Stimulated activated CD4-positive, alpha-beta T cell treated with anti-CD3 and anti-CD28 coated beads, Interleukin-1b, Interleukin-23, amount 100 ng/mL, for 1 hour (primary cell): ENCODE measurements around the gene PHC1.
A peak's percentile ranks its signal among the peaks of the same experiment; 100 is the strongest.
"Not testable (repeated sequence)": the region's sequence is repeated elsewhere in the genome, so short reads cannot be mapped to it uniquely, and the experiment has no call there.

Experiments
- DNase-seq, 2 donors: peaks; one replicate each; pipeline ENCODE4 v3.0.0-alpha.2; 2020; ENCODE audit warnings: low read depth in 2 of 2

Gene PHC1

GRCh38 chr12:8911606-8912268 lies 2.6 kb upstream of the PHC1 start:
- DNase-seq: no peak

GRCh38 chr12:8912914-8913313 lies 1.4 kb upstream of the PHC1 start:
- DNase-seq: no peak

- DNase-seq: no peak
Observed at GRCh38 chr12:8913702-8914032, 642 bp upstream of the PHC1 start.

- peak; percentile 20 to 21 for DNase-seq
Observed at GRCh38 chr12:8914716-8915526, 612 bp downstream of the PHC1 start.

- DNase-seq: no peak
Observed at GRCh38 chr12:8916154-8916553, 1.8 kb downstream of the PHC1 start.

- no peak for DNase-seq
Observed at GRCh38 chr12:8917031-8917430, 2.7 kb downstream of the PHC1 start.

- no peak for DNase-seq
Observed at GRCh38 chr12:8917751-8918150, 3.4 kb downstream of the PHC1 start.

- not testable (repeated sequence) for DNase-seq
Observed at GRCh38 chr12:8919643-8920042, 5.3 kb downstream of the PHC1 start.

- DNase-seq: no peak
Observed at GRCh38 chr12:8922544-8922943, 8.2 kb downstream of the PHC1 start.

GRCh38 chr12:8930655-8931323 lies 16.5 kb downstream of the PHC1 start:
- not testable (repeated sequence) for DNase-seq

- not testable (repeated sequence) for DNase-seq
Observed at GRCh38 chr12:8932464-8932863, 18.2 kb downstream of the PHC1 start.

GRCh38 chr12:8934080-8934479 lies 19.8 kb downstream of the PHC1 start:
- DNase-seq: not testable (repeated sequence)

- DNase-seq: no peak
Observed at GRCh38 chr12:8936735-8937134, 22.4 kb downstream of the PHC1 start.

GRCh38 chr12:8937842-8938442 lies 23.6 kb downstream of the PHC1 start:
- not testable (repeated sequence) for DNase-seq

- DNase-seq: no peak
Observed at GRCh38 chr12:8941691-8942478, 27.6 kb downstream of the PHC1 start.

GRCh38 chr12:8943565-8944186 lies 29.4 kb downstream of the PHC1 start:
- no peak for DNase-seq

- no peak for DNase-seq
Observed at GRCh38 chr12:8946733-8947132, 32.4 kb downstream of the PHC1 start.

- DNase-seq: no peak
Observed at GRCh38 chr12:8947737-8948136, 33.4 kb downstream of the PHC1 start.

GRCh38 chr12:8948701-8949341 lies 34.5 kb downstream of the PHC1 start:
- DNase-seq: no peak

- peak; percentile 62 to 68 for DNase-seq
Observed at GRCh38 chr12:8949342-8950220, 35.3 kb downstream of the PHC1 start, which contains the start of gene M6PR. Gene M6PR, minus strand, starts transcription at chr12:8949645. Its CDS starts 3,241 bp downstream, at chr12:8946404.
